RWPE2 (cell line): Measurements from ENCODE around the gene GTF3C6.
"Not testable (repeated sequence)": the region's sequence is repeated elsewhere in the genome, so short reads cannot be mapped to it uniquely, and the experiment has no call there.

Experiments
- ATAC-seq: fragments of 200-7000 bp; cut with Tn5 transposase; 3 replicates; pipeline ENCODE4 v1.9.1; 2021; ENCODE audit warnings: low read depth
- DNase-seq: peaks from one replicate; pipeline ENCODE4 v3.0.0-alpha.2; 2020; ENCODE audit warnings: low spot score
- H3K27ac ChIP-seq: fragments of 450-650 bp; 2 replicates; pipeline ENCODE4 v1.5.1; 2017; ENCODE audit warnings: mild to moderate bottlenecking; ENCODE audit not compliant: poor library complexity, severe bottlenecking
- H3K27me3 ChIP-seq: fragments of 250-450 bp; sonication (Bioruptor Pico); 2 replicates; pipeline ENCODE4 v1.5.1; 2021; ENCODE audit warnings: mild to moderate bottlenecking, moderate library complexity; ENCODE audit not compliant: insufficient read depth, poor library complexity, severe bottlenecking
- H3K36me3 ChIP-seq: fragments of 250-450 bp; sonication (Bioruptor Pico); 2 replicates; pipeline ENCODE4 v1.5.1; 2020; ENCODE audit warnings: low read depth, mild to moderate bottlenecking, moderate library complexity
- H3K4me1 ChIP-seq: fragments of 250-450 bp; sonication (Bioruptor Pico); 2 replicates; pipeline ENCODE4 v1.5.1; 2021; ENCODE audit warnings: mild to moderate bottlenecking, moderate library complexity; ENCODE audit not compliant: insufficient read depth, poor library complexity, severe bottlenecking
- H3K4me3 ChIP-seq: fragments of 250-450 bp; sonication (Bioruptor Pico); 2 replicates; pipeline ENCODE4 v1.5.1; 2021; ENCODE audit warnings: mild to moderate bottlenecking, moderate library complexity; ENCODE audit not compliant: severe bottlenecking
- H3K9me3 ChIP-seq: fragments of 250-450 bp; sonication (Bioruptor Pico); 2 replicates; pipeline ENCODE4 v1.5.1; 2021; ENCODE audit warnings: mild to moderate bottlenecking, moderate library complexity; ENCODE audit not compliant: severe bottlenecking
- TF ChIP-seq, protein P1 (sequence below): fragments of 450-650 bp; IDR thresholded peaks from one replicate; pipeline ENCODE4 v1.5.1; 2017; ENCODE audit warnings: mild to moderate bottlenecking, moderate library complexity; ENCODE audit not compliant: poor library complexity, severe bottlenecking

GTF3C6 gene

DNA sequence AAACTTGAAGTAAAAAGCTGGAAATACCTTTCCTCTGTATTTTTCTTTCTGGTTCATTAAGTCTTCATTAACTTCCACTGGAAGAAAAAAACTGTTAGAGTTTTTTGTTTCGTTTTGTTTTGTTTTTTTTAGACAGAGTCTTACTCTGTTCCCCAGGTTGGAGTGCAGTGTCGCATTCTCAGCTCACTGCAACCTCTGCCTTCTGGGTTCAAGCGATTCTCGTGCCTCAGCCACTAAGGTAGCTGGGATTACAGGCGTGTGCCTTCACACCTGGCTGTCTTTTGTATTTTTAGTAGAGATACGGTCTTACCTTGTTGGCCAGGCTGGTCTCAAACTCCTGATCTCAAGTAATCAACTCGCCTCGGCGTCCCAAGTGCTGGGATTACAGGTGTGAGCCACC, 38.2 kb downstream of the GTF3C6 start:
- ATAC-seq (no peak), DNase-seq (no peak)
- H3K4me3 ChIP-seq: no peak overlapping the region
- H3K4me1 ChIP-seq: no peaks in the 10 kb centered on the region
- H3K27ac ChIP-seq: no peak overlapping the region
- no peaks in the 10 kb centered on the region for H3K27me3 ChIP-seq
- peaks cover 93% of the 10 kb centered on the region for H3K36me3 ChIP-seq
- TF ChIP-seq, protein P1, sequence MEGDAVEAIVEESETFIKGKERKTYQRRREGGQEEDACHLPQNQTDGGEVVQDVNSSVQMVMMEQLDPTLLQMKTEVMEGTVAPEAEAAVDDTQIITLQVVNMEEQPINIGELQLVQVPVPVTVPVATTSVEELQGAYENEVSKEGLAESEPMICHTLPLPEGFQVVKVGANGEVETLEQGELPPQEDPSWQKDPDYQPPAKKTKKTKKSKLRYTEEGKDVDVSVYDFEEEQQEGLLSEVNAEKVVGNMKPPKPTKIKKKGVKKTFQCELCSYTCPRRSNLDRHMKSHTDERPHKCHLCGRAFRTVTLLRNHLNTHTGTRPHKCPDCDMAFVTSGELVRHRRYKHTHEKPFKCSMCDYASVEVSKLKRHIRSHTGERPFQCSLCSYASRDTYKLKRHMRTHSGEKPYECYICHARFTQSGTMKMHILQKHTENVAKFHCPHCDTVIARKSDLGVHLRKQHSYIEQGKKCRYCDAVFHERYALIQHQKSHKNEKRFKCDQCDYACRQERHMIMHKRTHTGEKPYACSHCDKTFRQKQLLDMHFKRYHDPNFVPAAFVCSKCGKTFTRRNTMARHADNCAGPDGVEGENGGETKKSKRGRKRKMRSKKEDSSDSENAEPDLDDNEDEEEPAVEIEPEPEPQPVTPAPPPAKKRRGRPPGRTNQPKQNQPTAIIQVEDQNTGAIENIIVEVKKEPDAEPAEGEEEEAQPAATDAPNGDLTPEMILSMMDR: no peak
- no peaks in the 10 kb centered on the region for H3K9me3 ChIP-seq

DNA sequence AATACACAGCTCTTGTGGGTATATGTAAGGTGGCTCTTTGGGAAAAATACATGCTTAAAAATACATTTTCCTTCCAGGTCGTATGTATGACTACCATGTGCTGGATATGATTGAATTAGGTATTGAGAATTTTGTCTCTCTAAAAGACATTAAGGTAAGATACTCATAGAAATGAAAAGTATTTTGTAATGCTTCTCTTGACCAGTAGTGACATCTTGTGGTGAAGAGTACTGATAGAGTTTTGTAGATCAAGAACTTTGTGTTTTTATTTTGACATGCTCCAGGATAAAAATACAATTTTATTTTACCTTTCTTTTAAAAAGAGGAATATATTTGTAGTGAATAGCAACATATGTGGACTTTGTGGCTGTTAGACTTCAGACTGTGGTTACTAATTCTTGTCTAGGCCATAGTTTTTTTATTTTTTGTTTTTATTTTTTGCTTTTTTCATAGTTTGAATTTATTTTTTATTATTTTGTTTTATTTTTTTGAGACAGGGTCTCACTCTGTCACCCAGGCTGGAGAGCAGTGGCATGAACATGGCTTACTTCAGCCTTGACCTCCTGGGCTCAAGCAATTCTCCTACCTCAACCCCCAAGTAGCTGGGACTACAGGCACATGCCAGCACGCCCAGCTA, 41.2 kb downstream of the GTF3C6 start:
- Histone ChIP-seq H3K36me3 (peaks cover 91% of the 10 kb centered on the region), H3K27me3 (no peaks in the 10 kb centered on the region), H3K4me3 (no peak overlapping the region), H3K4me1 (no peaks in the 10 kb centered on the region), H3K9me3 (no peaks in the 10 kb centered on the region), H3K27ac (no peak overlapping the region)
- TF ChIP-seq, protein P1: peak; percentile 66
- ATAC-seq (0 out of 3 replicates have a peak, but pooled peaks have one; percentile 25), DNase-seq (no peak)

GRCh38 chr6:111002350-111002749, 43.8 kb downstream of the GTF3C6 start:
- TF ChIP-seq, protein P1: no peak
- Histone ChIP-seq H3K27me3 (no peaks in the 10 kb centered on the region), H3K36me3 (peaks cover 93% of the 10 kb centered on the region), H3K9me3 (no peaks in the 10 kb centered on the region), H3K4me3 (no peak overlapping the region), H3K27ac (no peak overlapping the region), H3K4me1 (no peaks in the 10 kb centered on the region)
- DNase-seq (no peak), ATAC-seq (no peak)

GRCh38 chr6:111011360-111012142, 53.0 kb downstream of the GTF3C6 start:
- Histone ChIP-seq H3K4me1 (no peaks in the 10 kb centered on the region), H3K36me3 (peaks cover 77% of the 10 kb centered on the region), H3K27ac (no peak overlapping the region), H3K27me3 (no peaks in the 10 kb centered on the region), H3K9me3 (no peaks in the 10 kb centered on the region), H3K4me3 (no peak overlapping the region)
- DNase-seq (no peak), ATAC-seq (peak; percentile 61; the same call in 2 of the 3 replicates)
- TF ChIP-seq, protein P1: peak; percentile 79

GRCh38 chr6:111012143-111012452, 53.6 kb downstream of the GTF3C6 start:
- Histone ChIP-seq H3K27me3 (no peaks in the 10 kb centered on the region), H3K27ac (no peak overlapping the region), H3K4me1 (no peaks in the 10 kb centered on the region), H3K9me3 (no peaks in the 10 kb centered on the region), H3K36me3 (peaks cover 75% of the 10 kb centered on the region), H3K4me3 (no peak overlapping the region)
- ATAC-seq: no peak
- no peak for DNase-seq
- TF ChIP-seq, protein P1: no peak

GRCh38 chr6:111012520-111012919, 54.0 kb downstream of the GTF3C6 start:
- not testable (repeated sequence) for H3K4me3 ChIP-seq, H3K27me3 ChIP-seq, H3K9me3 ChIP-seq, H3K27ac ChIP-seq, DNase-seq, H3K4me1 ChIP-seq, ATAC-seq
- peaks cover 70% of the 10 kb centered on the region for H3K36me3 ChIP-seq
